HG02759 (cell line): Measurements from ENCODE around the gene RIMBP2.
"Not testable (repeated sequence)": the region's sequence is repeated elsewhere in the genome, so short reads cannot be mapped to it uniquely, and the experiment has no call there.

ENCODE experiments used
- ATAC-seq: cut with Tn5 transposase; IDR thresholded peaks from one replicate; pipeline ENCODE4 v1.9.1; 2021; ENCODE audit warnings: mild to moderate bottlenecking, moderate library complexity; ENCODE audit not compliant: unreplicated experiment

Gene RIMBP2

GRCh38 chr12:130661486-130662255 is 54.4 kb downstream of the RIMBP2 start:
- no peak for ATAC-seq

- no peak for ATAC-seq
Measured at GRCh38 chr12:130661059-130661458, 55.0 kb downstream of the RIMBP2 start.

GRCh38 chr12:130658145-130658911 is 57.8 kb downstream of the RIMBP2 start:
- ATAC-seq: no peak

GRCh38 chr12:130656411-130656810 is 59.7 kb downstream of the RIMBP2 start:
- ATAC-seq: no peak

GRCh38 chr12:130655881-130656280 is 60.2 kb downstream of the RIMBP2 start:
- ATAC-seq: no peak

- no peak for ATAC-seq
Measured at GRCh38 chr12:130655010-130655409, 61.1 kb downstream of the RIMBP2 start.

GRCh38 chr12:130651188-130651959 is 64.7 kb downstream of the RIMBP2 start:
- no peak for ATAC-seq

GRCh38 chr12:130650131-130650530 is 66.0 kb downstream of the RIMBP2 start:
- ATAC-seq: no peak

- no peak for ATAC-seq
Measured at GRCh38 chr12:130649101-130650045, 66.7 kb downstream of the RIMBP2 start.

GRCh38 chr12:130647814-130648213 is 68.3 kb downstream of the RIMBP2 start:
- no peak for ATAC-seq

- no peak for ATAC-seq
Measured at GRCh38 chr12:130646716-130647370, 69.3 kb downstream of the RIMBP2 start.

GRCh38 chr12:130646191-130646590 is 69.9 kb downstream of the RIMBP2 start:
- ATAC-seq: not testable (repeated sequence)

- ATAC-seq: no peak
Measured at GRCh38 chr12:130645751-130646150, 70.3 kb downstream of the RIMBP2 start.

GRCh38 chr12:130644566-130644965 is 71.5 kb downstream of the RIMBP2 start:
- no peak for ATAC-seq

GRCh38 chr12:130644146-130644545 is 72.0 kb downstream of the RIMBP2 start:
- no peak for ATAC-seq

GRCh38 chr12:130642856-130643255 is 73.2 kb downstream of the RIMBP2 start:
- ATAC-seq: no peak

GRCh38 chr12:130641533-130642184 is 74.4 kb downstream of the RIMBP2 start:
- no peak for ATAC-seq

GRCh38 chr12:130640901-130641300 is 75.2 kb downstream of the RIMBP2 start:
- ATAC-seq: no peak

- ATAC-seq: no peak
Measured at GRCh38 chr12:130640496-130640895, 75.6 kb downstream of the RIMBP2 start.
